ENCODE results near the gene NPW. TPM values are rescaled to one million over a fixed set of nuclear protein-coding genes. Genes with fewer than 3 reads are reported as not detected.
"Not testable (repeated sequence)": the region's sequence is repeated elsewhere in the genome, so short reads cannot be mapped to it uniquely, and the experiment has no call there.

The NPW gene
- total RNA-seq, 1 donor from 2014 or later, result not detected

- no peak for TF ChIP-seq CTCF (IDR thresholded peaks at IDR 0.05; ENCODE audit: insufficient read depth, low read length, severe bottlenecking)
- FAIRE-seq, result no peak
Observed at GRCh38 chr16:2030036-2030435, 10.5 kb downstream of the NPW start.

GRCh38 chr16:2031081-2031577 lies 11.5 kb downstream of the NPW start:
- Histone ChIP-seq H3K27me3 (ENCODE audit: control insufficient read depth, insufficient read depth, low read length) (no peaks in the 10 kb centered on the region), H3K4me3 (ENCODE audit: low read depth, low read length) (no peak overlapping the region), H3K36me3 (ENCODE audit: control insufficient read depth, insufficient read depth, low read length) (no peaks in the 10 kb centered on the region)
- FAIRE-seq, result no peak
- DNase-seq (ENCODE audit: low read depth), result no peak
- TF ChIP-seq CTCF (IDR thresholded peaks at IDR 0.05; ENCODE audit: insufficient read depth, low read length, severe bottlenecking), result no peak

More at GRCh38 chr16:2030036-2030435, 10.5 kb downstream of the NPW start:
- Histone ChIP-seq H3K4me3 (ENCODE audit: low read depth, low read length) (no peak overlapping the region), H3K27me3 (ENCODE audit: control insufficient read depth, insufficient read depth, low read length) (no peaks in the 10 kb centered on the region), H3K36me3 (ENCODE audit: control insufficient read depth, insufficient read depth, low read length) (no peaks in the 10 kb centered on the region)
- DNase-seq (ENCODE audit: low read depth), result no peak

- Histone ChIP-seq H3K4me3 (ENCODE audit: low read depth, low read length) (no peak overlapping the region), H3K36me3 (ENCODE audit: control insufficient read depth, insufficient read depth, low read length) (peaks cover 2% of the 10 kb centered on the region)
- no peak for TF ChIP-seq CTCF (IDR thresholded peaks at IDR 0.05; ENCODE audit: insufficient read depth, low read length, severe bottlenecking)
Observed at GRCh38 chr16:2032285-2033056, 12.9 kb downstream of the NPW start.

GRCh38 chr16:2033057-2033908 lies 13.7 kb downstream of the NPW start:
- no peak overlapping the region for H3K4me3 ChIP-seq (ENCODE audit: low read depth, low read length)
- DNase-seq (ENCODE audit: low read depth), result no peak

More at GRCh38 chr16:2032285-2033056, 12.9 kb downstream of the NPW start:
- FAIRE-seq, result no peak
- no peak for DNase-seq (ENCODE audit: low read depth)
- H3K27me3 ChIP-seq (ENCODE audit: control insufficient read depth, insufficient read depth, low read length), result no peaks in the 10 kb centered on the region

GRCh38 chr16:2033909-2034695 lies 14.5 kb downstream of the NPW start:
- not testable (repeated sequence) for H3K36me3 ChIP-seq (ENCODE audit: control insufficient read depth, insufficient read depth, low read length); H3K27me3 ChIP-seq (ENCODE audit: control insufficient read depth, insufficient read depth, low read length); DNase-seq (ENCODE audit: low read depth); FAIRE-seq; H3K4me3 ChIP-seq (ENCODE audit: low read depth, low read length)

More at GRCh38 chr16:2033057-2033908, 13.7 kb downstream of the NPW start:
- H3K27me3 ChIP-seq (ENCODE audit: control insufficient read depth, insufficient read depth, low read length), result no peaks in the 10 kb centered on the region
- H3K36me3 ChIP-seq (ENCODE audit: control insufficient read depth, insufficient read depth, low read length), result peaks cover 2% of the 10 kb centered on the region
- TF ChIP-seq CTCF (IDR thresholded peaks at IDR 0.05; ENCODE audit: insufficient read depth, low read length, severe bottlenecking), result no peak
- FAIRE-seq, result no peak

All from bronchial epithelial cell (primary cell).